Chondrocyte (in vitro differentiated cells): Measurements from ENCODE around the gene OCRL. TPM values are rescaled to one million over a fixed set of nuclear protein-coding genes. Genes with fewer than 3 reads are reported as not detected.

Source experiments
- DNase-seq: peaks from one replicate; pipeline ENCODE4 v3.0.0; 2021; ENCODE audit warnings: mixed read lengths, low spot score
- H3K27ac Mint-ChIP-seq: one replicate; pipeline ENCODE4 v1.8.0; 2021; ENCODE audit warnings: mild to moderate bottlenecking, moderate library complexity, mixed read lengths; ENCODE audit not compliant: unreplicated experiment
- H3K27me3 Mint-ChIP-seq: 2 replicates; pipeline ENCODE4 v1.8.0; 2021; ENCODE audit warnings: low read depth, mixed read lengths
- H3K36me3 Mint-ChIP-seq: 2 replicates; pipeline ENCODE4 v1.8.0; 2021; ENCODE audit warnings: low read depth, mixed read lengths
- H3K4me1 Mint-ChIP-seq: 2 replicates; pipeline ENCODE4 v1.8.0; 2021; ENCODE audit warnings: low read depth, mild to moderate bottlenecking, mixed read lengths
- H3K4me3 Mint-ChIP-seq: one replicate; pipeline ENCODE4 v1.8.0; 2021; ENCODE audit warnings: mild to moderate bottlenecking, moderate library complexity, mixed read lengths; ENCODE audit not compliant: unreplicated experiment
- H3K9me3 Mint-ChIP-seq: 2 replicates; pipeline ENCODE4 v1.8.0; 2021; ENCODE audit warnings: low read depth, mixed read lengths
- total RNA-seq: library from RNA; stranded (reverse); gene quantifications from 3 replicates; pipeline ENCODE4 v1.2.1, GENCODE V29; 2021
- TF ChIP-seq, protein P1 (sequence below): fragments of 200-600 bp; sonication (generic); IDR thresholded peaks from 2 replicates; pipeline ENCODE4 v1.5.0; 2021; ENCODE audit warnings: antibody characterized with exemption, mild to moderate bottlenecking, moderate library complexity

OCRL gene
- total RNA-seq, 1 donor from 2014 or later, result 58.9 TPM

DNA sequence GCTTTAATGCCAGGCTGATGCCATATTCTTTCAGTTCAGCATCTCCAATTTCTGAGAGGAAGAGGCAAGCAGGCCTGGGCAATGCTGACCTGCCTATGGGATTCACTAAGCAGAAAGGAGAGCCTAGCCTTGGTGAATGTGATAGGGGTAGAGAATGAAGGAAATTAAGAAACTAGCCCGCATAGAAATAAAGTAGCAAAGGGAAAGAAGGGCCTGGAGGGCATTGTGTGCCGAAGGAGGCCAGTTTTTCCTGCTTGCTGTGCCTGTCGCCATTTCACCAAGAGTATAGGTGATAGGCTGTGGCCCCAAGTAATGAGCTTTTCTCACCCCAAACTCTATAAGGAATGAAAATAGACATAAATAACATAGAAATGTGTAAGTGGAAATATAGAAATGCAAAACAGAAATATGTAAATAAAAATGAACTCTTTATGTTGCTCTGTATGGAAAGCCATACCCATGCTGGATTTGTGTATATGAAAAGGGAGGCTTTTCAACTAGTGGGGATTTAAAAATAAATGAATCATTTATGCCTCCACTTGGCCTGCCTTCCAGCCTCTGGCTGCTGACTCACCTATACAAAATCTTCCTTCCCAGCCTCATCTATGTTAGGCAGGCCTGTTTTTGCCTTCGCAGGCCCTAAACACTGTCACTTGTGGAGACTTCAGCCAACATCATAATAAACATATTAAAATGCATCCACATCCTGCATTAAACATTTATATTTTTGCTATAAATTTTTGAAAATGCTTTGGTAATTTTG, 5.1 kb upstream of the OCRL start:
- Mint-ChIP-seq H3K27ac (no peak overlapping the region), H3K27me3 (no peaks in the 10 kb centered on the region), H3K9me3 (no peaks in the 10 kb centered on the region), H3K36me3 (peaks cover 2% of the 10 kb centered on the region), H3K4me1 (peaks cover 8% of the 10 kb centered on the region), H3K4me3 (no peak overlapping the region)
- no peak for DNase-seq
- TF ChIP-seq, protein P1, sequence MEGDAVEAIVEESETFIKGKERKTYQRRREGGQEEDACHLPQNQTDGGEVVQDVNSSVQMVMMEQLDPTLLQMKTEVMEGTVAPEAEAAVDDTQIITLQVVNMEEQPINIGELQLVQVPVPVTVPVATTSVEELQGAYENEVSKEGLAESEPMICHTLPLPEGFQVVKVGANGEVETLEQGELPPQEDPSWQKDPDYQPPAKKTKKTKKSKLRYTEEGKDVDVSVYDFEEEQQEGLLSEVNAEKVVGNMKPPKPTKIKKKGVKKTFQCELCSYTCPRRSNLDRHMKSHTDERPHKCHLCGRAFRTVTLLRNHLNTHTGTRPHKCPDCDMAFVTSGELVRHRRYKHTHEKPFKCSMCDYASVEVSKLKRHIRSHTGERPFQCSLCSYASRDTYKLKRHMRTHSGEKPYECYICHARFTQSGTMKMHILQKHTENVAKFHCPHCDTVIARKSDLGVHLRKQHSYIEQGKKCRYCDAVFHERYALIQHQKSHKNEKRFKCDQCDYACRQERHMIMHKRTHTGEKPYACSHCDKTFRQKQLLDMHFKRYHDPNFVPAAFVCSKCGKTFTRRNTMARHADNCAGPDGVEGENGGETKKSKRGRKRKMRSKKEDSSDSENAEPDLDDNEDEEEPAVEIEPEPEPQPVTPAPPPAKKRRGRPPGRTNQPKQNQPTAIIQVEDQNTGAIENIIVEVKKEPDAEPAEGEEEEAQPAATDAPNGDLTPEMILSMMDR, result no peak

- H3K36me3 Mint-ChIP-seq, result peaks cover 6% of the 10 kb centered on the region
- no peak for DNase-seq
- TF ChIP-seq, protein P1, result no peak
- H3K9me3 Mint-ChIP-seq, result no peaks in the 10 kb centered on the region
- peak overlapping the region; percentile 72 for H3K4me3 Mint-ChIP-seq
- H3K4me1 Mint-ChIP-seq, result peaks cover 23% of the 10 kb centered on the region
- no peaks in the 10 kb centered on the region for H3K27me3 Mint-ChIP-seq
- peak overlapping the region; percentile 42 for H3K27ac Mint-ChIP-seq
Observed at GRCh38 chrX:129540722-129541184, 694 bp downstream of the OCRL start.

- no peak overlapping the region for H3K27ac Mint-ChIP-seq
- TF ChIP-seq, protein P1, result no peak
- H3K27me3 Mint-ChIP-seq, result no peaks in the 10 kb centered on the region
- DNase-seq, result no peak
- peaks cover 17% of the 10 kb centered on the region for H3K4me1 Mint-ChIP-seq
- H3K4me3 Mint-ChIP-seq, result no peak overlapping the region
- H3K36me3 Mint-ChIP-seq, result peaks cover 20% of the 10 kb centered on the region
- no peaks in the 10 kb centered on the region for H3K9me3 Mint-ChIP-seq
Observed at GRCh38 chrX:129544780-129545179, 4.7 kb downstream of the OCRL start.

- TF ChIP-seq, protein P1, result no peak
- no peak overlapping the region for H3K4me3 Mint-ChIP-seq
- no peak overlapping the region for H3K27ac Mint-ChIP-seq
- no peaks in the 10 kb centered on the region for H3K9me3 Mint-ChIP-seq
- H3K36me3 Mint-ChIP-seq, result peaks cover 20% of the 10 kb centered on the region
- peaks cover 15% of the 10 kb centered on the region for H3K4me1 Mint-ChIP-seq
- no peak for DNase-seq
- H3K27me3 Mint-ChIP-seq, result no peaks in the 10 kb centered on the region
Observed at GRCh38 chrX:129545408-129545807, 5.3 kb downstream of the OCRL start.

DNA sequence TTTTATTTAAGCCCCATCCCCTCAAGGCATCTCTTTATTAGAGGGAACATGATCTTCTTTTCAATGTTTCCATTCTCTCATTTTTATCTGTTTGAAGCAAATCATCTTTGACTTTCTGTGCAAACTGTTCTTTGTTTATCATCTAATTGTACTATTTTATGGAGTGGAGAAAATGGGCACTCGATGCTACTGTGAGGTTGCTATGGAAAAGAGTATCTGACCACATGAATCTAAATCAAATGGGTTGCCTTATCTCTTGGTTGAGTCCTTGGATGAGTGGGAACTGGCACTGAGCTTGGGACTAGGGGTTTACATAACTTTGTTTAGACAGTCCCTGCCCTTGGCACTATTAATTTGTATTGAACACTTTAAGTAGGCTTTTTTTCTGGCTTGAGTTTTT, 9.1 kb downstream of the OCRL start:
- Mint-ChIP-seq H3K36me3 (peaks cover 27% of the 10 kb centered on the region), H3K4me3 (no peak overlapping the region), H3K27ac (no peak overlapping the region), H3K9me3 (no peaks in the 10 kb centered on the region), H3K27me3 (no peaks in the 10 kb centered on the region), H3K4me1 (peaks cover 4% of the 10 kb centered on the region)
- no peak for DNase-seq
- TF ChIP-seq, protein P1, result no peak
